Lower lobe of right lung (tissue), 2 donors: ENCODE data around the gene LAMTOR3. TPM values are rescaled to one million over a fixed set of nuclear protein-coding genes. Genes with fewer than 3 reads are reported as not detected.
A peak's percentile ranks its signal among the peaks of the same experiment; 100 is the strongest.

Experiments used
- ATAC-seq, 2 donors: fragments of 200-7000 bp; cut with Tn5 transposase; one replicate each; pipeline ENCODE4 v1.9.1; 2020 to 2022; ENCODE audit warnings: mild to moderate bottlenecking in 2 of 2, moderate library complexity in 2 of 2
- DNase-seq: peaks from one replicate; pipeline ENCODE4 v3.0.0-alpha.2; 2020
- H3K27ac ChIP-seq: fragments of 200-600 bp; one replicate; pipeline ENCODE4 v1.8.0; 2022
- H3K27me3 ChIP-seq: fragments of 200-600 bp; one replicate; pipeline ENCODE4 v1.8.0; 2022; ENCODE audit warnings: low read depth
- H3K36me3 ChIP-seq: fragments of 200-600 bp; one replicate; pipeline ENCODE4 v1.8.0; 2022; ENCODE audit warnings: mild to moderate bottlenecking
- H3K4me1 ChIP-seq: fragments of 200-600 bp; one replicate; pipeline ENCODE4 v1.8.0; 2022
- H3K4me3 ChIP-seq: fragments of 200-600 bp; one replicate; pipeline ENCODE4 v1.8.0; 2022; ENCODE audit warnings: mild to moderate bottlenecking
- H3K9me3 ChIP-seq: fragments of 200-600 bp; one replicate; pipeline ENCODE4 v1.8.0; 2022
- CTCF ChIP-seq: fragments of 200-600 bp; IDR thresholded peaks from one replicate; pipeline ENCODE4 v1.8.0; 2022; ENCODE audit warnings: antibody characterized with exemption, mild to moderate bottlenecking
- intact Hi-C: fragments of 100-400 bp; cut with DNase I; formaldehyde crosslinking; loops from one replicate; pipeline ENCODE4 v1.11.0; 2022
- total RNA-seq: library from RNA; stranded (reverse); fragmentation: NEBNext Ultra II Directional; extraction: Animal tissue kit (Norgen Biotek cat#: 25700); gene quantifications from one replicate; pipeline ENCODE4 v1.2.1, GENCODE V29; 2021
- donor health status: DM: no; HTN: yes; CAD: no; lungs with severe emphysema.

The LAMTOR3 gene
- total RNA-seq, 1 donor from 2014 or later, result 47.7 TPM

- Histone ChIP-seq H3K36me3 (peaks cover 50% of the 10 kb centered on the region), H3K27ac (no peak overlapping the region), H3K27me3 (no peaks in the 10 kb centered on the region), H3K9me3 (peaks cover 3% of the 10 kb centered on the region), H3K4me1 (no peaks in the 10 kb centered on the region), H3K4me3 (no peak overlapping the region)
- TF ChIP-seq CTCF, result no peak
- DNase-seq, result no peak
- intact Hi-C loops, result no loop called here
- no peak for ATAC-seq
These were observed 24.4 kb upstream of the LAMTOR3 start for GRCh38 chr4:99918656-99919055.

DNA sequence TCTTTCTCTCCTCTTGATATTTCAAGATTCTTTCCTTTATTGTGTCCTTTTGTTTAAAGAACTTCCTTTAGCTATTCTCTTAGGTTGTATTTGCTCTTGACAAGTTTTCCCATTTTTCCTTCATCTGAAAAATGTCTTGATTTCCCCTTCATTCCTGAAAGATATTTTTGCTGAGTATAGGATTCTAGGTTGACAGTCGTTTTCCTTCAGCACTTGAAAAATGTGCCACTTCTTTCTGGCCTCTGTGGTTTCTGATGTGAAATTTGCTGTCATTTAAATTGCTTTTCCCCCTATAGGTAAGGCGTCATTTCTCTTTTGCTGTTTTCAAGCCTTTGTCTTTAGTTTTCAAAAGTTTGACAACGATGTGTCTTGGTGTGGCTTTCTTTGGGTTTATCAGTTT is 23.3 kb upstream of the LAMTOR3 start:
- Histone ChIP-seq H3K9me3 (peaks cover 3% of the 10 kb centered on the region), H3K27me3 (no peaks in the 10 kb centered on the region), H3K36me3 (peaks cover 53% of the 10 kb centered on the region), H3K27ac (no peak overlapping the region), H3K4me1 (no peaks in the 10 kb centered on the region), H3K4me3 (no peak overlapping the region)
- no peak for TF ChIP-seq CTCF
- DNase-seq (no peak), ATAC-seq (no peak)
- intact Hi-C loops, result no loop called here

- intact Hi-C loops, result no loop called here
- DNase-seq, result no peak
These were observed 21.2 kb upstream of the LAMTOR3 start for GRCh38 chr4:99915449-99915848.

DNA sequence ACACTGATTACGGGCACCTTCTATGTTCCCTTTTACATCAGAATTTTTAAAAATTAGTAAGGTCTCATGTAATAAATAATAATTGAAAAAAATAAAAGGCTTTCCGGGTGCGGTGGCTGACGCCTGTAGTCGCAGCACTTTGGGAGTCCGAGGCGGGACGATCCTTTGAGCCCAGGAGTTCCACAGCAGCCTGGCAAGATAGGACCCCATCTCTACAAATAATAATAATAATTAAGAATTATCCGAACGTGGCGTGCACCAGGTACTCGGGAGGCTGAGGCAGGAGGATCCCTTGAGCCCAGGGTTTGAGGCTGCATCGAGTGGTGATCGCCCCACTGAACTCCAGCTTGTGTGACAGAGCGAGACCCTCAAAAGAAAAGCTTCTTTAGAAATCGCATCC is 771 bp upstream of the LAMTOR3 start:
- Histone ChIP-seq H3K4me3 (peak overlapping the region; percentile 84), H3K4me1 (peaks cover 34% of the 10 kb centered on the region), H3K36me3 (peaks cover 17% of the 10 kb centered on the region), H3K27me3 (no peaks in the 10 kb centered on the region), H3K27ac (peak overlapping the region; percentile 86), H3K9me3 (no peaks in the 10 kb centered on the region)
- TF ChIP-seq CTCF, result no peak
- ATAC-seq, result no peak
- intact Hi-C loops, result loop anchor here (10.0 kb wide), 1 partner anchor 50 kb away; the partner anchor contains the start of gene DNAJB14
- DNase-seq, result no peak

More at GRCh38 chr4:99915449-99915848, 21.2 kb upstream of the LAMTOR3 start:
- Histone ChIP-seq H3K4me1 (no peaks in the 10 kb centered on the region), H3K36me3 (peaks cover 34% of the 10 kb centered on the region), H3K27ac (no peak overlapping the region), H3K4me3 (no peak overlapping the region), H3K27me3 (no peaks in the 10 kb centered on the region), H3K9me3 (peaks cover 3% of the 10 kb centered on the region)
- ATAC-seq, result no peak
- no peak for TF ChIP-seq CTCF

GRCh38 chr4:99893839-99894160 is 427 bp downstream of the LAMTOR3 start:
- intact Hi-C loops, result loop anchor here (10.0 kb wide), 1 partner anchor 51 kb away; the partner anchor contains the start of gene DNAJB14
- H3K9me3 ChIP-seq, result no peaks in the 10 kb centered on the region
- ATAC-seq, result peak in 1 of 2 donors; percentile 60
- H3K4me1 ChIP-seq, result peaks cover 34% of the 10 kb centered on the region
- DNase-seq, result no peak
- peak overlapping the region; percentile 86 for H3K27ac ChIP-seq
- no peaks in the 10 kb centered on the region for H3K27me3 ChIP-seq
- no peak for TF ChIP-seq CTCF
- peak overlapping the region; percentile 84 for H3K4me3 ChIP-seq
- peaks cover 22% of the 10 kb centered on the region for H3K36me3 ChIP-seq

DNA sequence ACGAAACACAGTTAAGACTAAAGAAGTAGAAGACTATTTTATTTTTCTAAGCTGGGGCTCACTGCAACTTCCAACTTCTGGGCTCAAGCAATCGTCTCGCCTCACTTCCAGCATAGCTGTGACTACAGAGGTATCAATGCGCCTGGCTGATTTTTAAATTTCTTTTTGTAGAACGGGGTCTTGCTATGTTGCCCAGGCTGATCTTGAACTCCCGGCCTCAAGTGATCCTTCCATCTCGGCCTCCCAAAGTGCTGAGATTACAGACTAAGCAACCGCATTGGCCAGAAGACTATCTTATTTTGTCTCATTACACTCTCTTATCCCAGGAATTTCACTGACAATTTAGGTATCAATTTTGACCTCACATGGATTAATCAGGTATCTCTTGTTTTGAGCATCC is 1.2 kb downstream of the LAMTOR3 start:
- DNase-seq, result no peak
- intact Hi-C loops, result loop anchor here (10.0 kb wide), 1 partner anchor 52 kb away; the partner anchor contains the start of gene DNAJB14
- Histone ChIP-seq H3K4me1 (peaks cover 34% of the 10 kb centered on the region), H3K36me3 (peaks cover 16% of the 10 kb centered on the region), H3K27ac (no peak overlapping the region), H3K27me3 (no peaks in the 10 kb centered on the region), H3K9me3 (no peaks in the 10 kb centered on the region), H3K4me3 (peak overlapping the region; percentile 84)
- ATAC-seq, result no peak
- no peak for TF ChIP-seq CTCF
